GM12878 (cell line): ENCODE measurements around the gene PRKCB.

Experiments used
- CTCF ChIP-seq, 3 experiments: IDR thresholded peaks in 2 of 3; conservative IDR thresholded peaks in 1 of 3; 2 replicates each; pipeline ENCODE4 v1.5.1; 2011; ENCODE audit warnings: low read depth in 3 of 3, low read length in 3 of 3, mild to moderate bottlenecking in 3 of 3, control low read depth in 2 of 3, moderate library complexity in 2 of 3, inconsistent platforms in 1 of 3, mixed read lengths in 1 of 3; ENCODE audit not compliant: control insufficient read depth in 2 of 3, insufficient read depth in 1 of 3; ENCODE audit errors: extremely low read depth in 1 of 3
- MEF2A ChIP-seq: IDR thresholded peaks from 2 replicates; pipeline ENCODE4 v1.6.1; 2011; ENCODE audit warnings: low read depth, mild to moderate bottlenecking, low read length, moderate library complexity; ENCODE audit not compliant: insufficient read depth

- TF ChIP-seq CTCF (IDR thresholded peaks at IDR 0.05 in 2 of 3, conservative IDR thresholded peaks at IDR 0.05 in 1 of 3; ENCODE audit: control insufficient read depth in 2 of 3, extremely low read depth in 1 of 3, insufficient read depth in 1 of 3, low read depth in 3 of 3, low read length in 3 of 3): no peak
- no peak for TF ChIP-seq MEF2A
These were observed 8.7 kb upstream of the PRKCB start for GRCh38 chr16:23827057-23827456.
